NT2/D1 (cell line): ENCODE measurements around the gene CDKL5.

Experiments
- YY1 ChIP-seq: IDR thresholded peaks from 2 replicates; pipeline ENCODE4 v1.6.1; 2011; ENCODE audit not compliant: insufficient read length, insufficient read depth
- ZNF274 ChIP-seq: IDR thresholded peaks from 2 replicates; pipeline ENCODE4 v1.6.1; 2011; ENCODE audit warnings: mild to moderate bottlenecking, low read depth, low read length

DNA sequence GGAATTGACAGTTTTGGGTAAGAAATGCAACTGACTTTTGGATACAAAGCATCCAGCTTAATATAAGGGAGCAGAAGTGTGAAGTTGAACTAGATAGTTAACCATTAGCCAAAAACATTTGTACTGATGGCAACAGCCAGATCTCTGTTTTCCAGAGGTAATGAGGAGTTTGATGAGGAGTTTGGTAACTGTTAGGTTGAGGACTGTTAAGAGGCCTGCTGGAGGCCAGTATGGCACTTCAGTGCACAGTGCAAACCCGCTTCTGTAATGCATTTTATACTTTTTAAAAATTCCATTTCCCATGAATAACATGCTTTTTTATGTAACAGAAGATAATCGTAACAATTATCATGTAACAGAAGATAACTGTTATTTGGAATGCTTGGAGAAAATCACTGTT is 30.0 kb downstream of the CDKL5 start:
- TF ChIP-seq ZNF274: no peak
- TF ChIP-seq YY1: no peak
